Fibroblast of lung (primary cell): ENCODE results near the gene RSF1. TPM values are rescaled to one million over a fixed set of nuclear protein-coding genes. Genes with fewer than 3 reads are reported as not detected.
A peak's percentile ranks its signal among the peaks of the same experiment; 100 is the strongest.
"Not testable (repeated sequence)": the region's sequence is repeated elsewhere in the genome, so short reads cannot be mapped to it uniquely, and the experiment has no call there.

ENCODE experiments used
- DNase-seq, 2 donors: peaks; one replicate each; pipeline versions ENCODE4 v3.0.0 to v3.0.0-alpha.2; 2010; ENCODE audit warnings: low read depth in 2 of 2
- H2AFZ ChIP-seq: 2 replicates; pipeline ENCODE4 v1.5.1; 2012; ENCODE audit warnings: low read length, control low read depth, inconsistent platforms
- H3K27ac ChIP-seq: 2 replicates; pipeline ENCODE4 v1.5.1; 2011; ENCODE audit warnings: low read length, control low read depth; ENCODE audit not compliant: insufficient read depth
- H3K27me3 ChIP-seq: 2 replicates; pipeline ENCODE4 v1.5.1; 2011; ENCODE audit warnings: mild to moderate bottlenecking, low read length; ENCODE audit not compliant: control insufficient read depth, insufficient read depth
- H3K36me3 ChIP-seq: 2 replicates; pipeline ENCODE4 v1.5.1; 2011; ENCODE audit warnings: low read length; ENCODE audit not compliant: control insufficient read depth, insufficient read depth
- H3K4me1 ChIP-seq: 2 replicates; pipeline ENCODE4 v1.5.1; 2011; ENCODE audit warnings: low read length; ENCODE audit not compliant: control insufficient read depth, insufficient read depth; ENCODE audit errors: extremely low read depth
- H3K4me2 ChIP-seq: 2 replicates; pipeline ENCODE4 v1.5.1; 2011; ENCODE audit warnings: low read length, control low read depth; ENCODE audit not compliant: insufficient read depth; ENCODE audit errors: extremely low read depth
- H3K4me3 ChIP-seq, 4 experiments: fragments of 200-600 bp in 1 of 4; sonication (generic) in 1 of 4; replicated peaks in 1 of 4; 2 replicates each; pipeline ENCODE4 v1.5.1; 2011 to 2016; ENCODE audit warnings: low read length in 4 of 4, low read depth in 3 of 4, mild to moderate bottlenecking in 3 of 4, control low read depth in 2 of 4, inconsistent platforms in 1 of 4, mixed read lengths in 1 of 4; ENCODE audit not compliant: insufficient read depth in 1 of 4; ENCODE audit errors: control extremely low read depth in 1 of 4
- H3K79me2 ChIP-seq: 2 replicates; pipeline ENCODE4 v1.5.1; 2012; ENCODE audit warnings: mild to moderate bottlenecking, low read length, inconsistent platforms; ENCODE audit not compliant: control insufficient read depth, insufficient read depth
- H3K9ac ChIP-seq: 2 replicates; pipeline ENCODE4 v1.5.1; 2011; ENCODE audit warnings: mild to moderate bottlenecking, low read length, control low read depth; ENCODE audit not compliant: insufficient read depth
- H3K9me3 ChIP-seq: 2 replicates; pipeline ENCODE4 v1.5.1; 2012; ENCODE audit warnings: low read depth, low read length; ENCODE audit not compliant: control insufficient read depth, insufficient read depth
- H4K20me1 ChIP-seq: 2 replicates; pipeline ENCODE4 v1.5.1; 2011; ENCODE audit warnings: low read length; ENCODE audit not compliant: control insufficient read depth, insufficient read depth; ENCODE audit errors: extremely low read depth
- EZH2 ChIP-seq: IDR thresholded peaks from 2 replicates; pipeline ENCODE4 v1.5.1; 2012; ENCODE audit warnings: low read length, control low read depth, mild to moderate bottlenecking; ENCODE audit errors: missing control alignments
- polyA plus RNA-seq, 2 donors: library from polyadenylated mRNA; depleted of rRNA in 1 of 2; stranded (reverse) in 1 of 2; unstranded in 1 of 2; fragments of >200 nt; gene quantifications; 2 replicates each; pipeline ENCODE4 v1.2.1, GENCODE V29; 2011 to 2012; ENCODE audit warnings: missing spikeins in 1 of 2
- total RNA-seq: library from RNA; depleted of rRNA; stranded (reverse); fragments of >200 nt; gene quantifications from 2 replicates; pipeline ENCODE4 v1.2.1, GENCODE V29; 2014
- TF ChIP-seq, protein P1 (sequence below), 2 donors: IDR thresholded peaks in 1 of 2; conservative IDR thresholded peaks in 1 of 2; 1 replicate in 1 of 2; 2 replicates in 1 of 2; pipeline ENCODE4 v1.5.1; 2011 to 2012; ENCODE audit warnings: low read length in 2 of 2, control low read depth in 1 of 2, inconsistent platforms in 1 of 2, low read depth in 1 of 2, mild to moderate bottlenecking in 1 of 2

RSF1 gene
- total and polyA plus RNA-seq, 2 donors (not counting 1 experiment from before 2014, with no cell fraction given), result 27.5 to 38.1 TPM

- Histone ChIP-seq H3K27me3 (no peaks in the 10 kb centered on the region), H4K20me1 (no peaks in the 10 kb centered on the region), H3K9me3 (no peaks in the 10 kb centered on the region), H2AFZ (no peak overlapping the region), H3K9ac (no peak overlapping the region), H3K27ac (no peak overlapping the region), H3K4me2 (no peak overlapping the region), H3K79me2 (no peaks in the 10 kb centered on the region), H3K4me3 (no peak overlapping the region), H3K4me1 (peaks cover 3% of the 10 kb centered on the region), H3K36me3 (no peaks in the 10 kb centered on the region)
- TF ChIP-seq EZH2, result no peak
- TF ChIP-seq, protein P1, sequence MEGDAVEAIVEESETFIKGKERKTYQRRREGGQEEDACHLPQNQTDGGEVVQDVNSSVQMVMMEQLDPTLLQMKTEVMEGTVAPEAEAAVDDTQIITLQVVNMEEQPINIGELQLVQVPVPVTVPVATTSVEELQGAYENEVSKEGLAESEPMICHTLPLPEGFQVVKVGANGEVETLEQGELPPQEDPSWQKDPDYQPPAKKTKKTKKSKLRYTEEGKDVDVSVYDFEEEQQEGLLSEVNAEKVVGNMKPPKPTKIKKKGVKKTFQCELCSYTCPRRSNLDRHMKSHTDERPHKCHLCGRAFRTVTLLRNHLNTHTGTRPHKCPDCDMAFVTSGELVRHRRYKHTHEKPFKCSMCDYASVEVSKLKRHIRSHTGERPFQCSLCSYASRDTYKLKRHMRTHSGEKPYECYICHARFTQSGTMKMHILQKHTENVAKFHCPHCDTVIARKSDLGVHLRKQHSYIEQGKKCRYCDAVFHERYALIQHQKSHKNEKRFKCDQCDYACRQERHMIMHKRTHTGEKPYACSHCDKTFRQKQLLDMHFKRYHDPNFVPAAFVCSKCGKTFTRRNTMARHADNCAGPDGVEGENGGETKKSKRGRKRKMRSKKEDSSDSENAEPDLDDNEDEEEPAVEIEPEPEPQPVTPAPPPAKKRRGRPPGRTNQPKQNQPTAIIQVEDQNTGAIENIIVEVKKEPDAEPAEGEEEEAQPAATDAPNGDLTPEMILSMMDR (conservative IDR thresholded peaks at IDR 0.05 in 1 of 2, IDR thresholded peaks at IDR 0.05 in 1 of 2; ENCODE audit: low read depth in 1 of 2, low read length in 2 of 2), result no peak
- DNase-seq, result peak in 1 of 2 donors; percentile 26
These were observed 31.0 kb upstream of the RSF1 start for GRCh38 chr11:77851503-77851902.

GRCh38 chr11:77843700-77844099 is 23.2 kb upstream of the RSF1 start:
- not testable (repeated sequence) for H4K20me1 ChIP-seq, H3K36me3 ChIP-seq, H3K9ac ChIP-seq, H3K79me2 ChIP-seq, H3K27me3 ChIP-seq, DNase-seq, H3K27ac ChIP-seq, H2AFZ ChIP-seq, H3K4me2 ChIP-seq, H3K9me3 ChIP-seq, H3K4me3 ChIP-seq, H3K4me1 ChIP-seq

- no peak for TF ChIP-seq EZH2
- TF ChIP-seq, protein P1 (conservative IDR thresholded peaks at IDR 0.05 in 1 of 2, IDR thresholded peaks at IDR 0.05 in 1 of 2; ENCODE audit: low read depth in 1 of 2, low read length in 2 of 2), result no peak
- no peaks in the 10 kb centered on the region for H3K36me3 ChIP-seq
- DNase-seq, result peak in 1 of 2 donors; percentile 39
- no peak overlapping the region for H3K27ac ChIP-seq
- H3K4me2 ChIP-seq, result no peak overlapping the region
- H3K9ac ChIP-seq, result no peak overlapping the region
- no peaks in the 10 kb centered on the region for H3K9me3 ChIP-seq
- H3K79me2 ChIP-seq, result no peaks in the 10 kb centered on the region
- H4K20me1 ChIP-seq, result no peaks in the 10 kb centered on the region
- H3K4me3 ChIP-seq, result no peak overlapping the region
- no peak overlapping the region for H2AFZ ChIP-seq
- H3K27me3 ChIP-seq, result no peaks in the 10 kb centered on the region
- no peaks in the 10 kb centered on the region for H3K4me1 ChIP-seq
These were observed 22.1 kb upstream of the RSF1 start for GRCh38 chr11:77842441-77843121.
